ENCODE measurements around the gene C1QTNF2.

C1QTNF2 gene

DNA sequence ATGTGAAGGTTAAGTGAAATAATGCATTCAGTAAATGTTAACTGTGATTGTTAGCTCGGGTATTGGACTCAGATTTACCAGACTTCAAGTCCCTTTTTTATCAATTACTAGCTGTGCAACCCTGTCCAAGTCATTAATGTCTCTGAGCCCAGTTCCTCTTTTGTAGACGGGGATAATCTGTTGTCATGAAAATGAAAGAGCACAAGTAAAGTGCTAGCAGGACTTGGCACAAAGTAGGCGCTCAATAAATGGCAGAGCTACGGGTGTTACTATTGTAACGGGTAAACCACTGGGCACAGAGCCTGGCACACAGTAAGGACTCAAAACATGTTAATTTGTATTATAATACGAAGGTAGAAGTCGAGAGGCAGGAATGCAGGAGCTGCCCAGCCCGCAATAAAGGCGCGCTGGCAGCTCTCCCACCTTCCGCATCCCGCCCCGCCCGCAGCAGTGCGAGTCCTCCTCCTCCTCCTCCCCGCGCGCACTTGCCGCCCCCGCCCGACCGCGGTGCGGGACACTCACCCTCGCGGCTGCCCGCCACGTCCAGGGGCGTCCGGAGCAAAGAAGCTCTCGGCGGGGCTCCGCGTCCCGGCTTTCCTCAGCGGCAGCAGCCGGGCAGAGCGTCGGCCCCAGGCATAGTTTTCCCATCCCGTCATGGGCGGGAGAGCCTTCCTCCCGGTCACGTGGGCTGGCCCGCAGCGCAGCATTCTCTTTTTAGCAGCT lies at the start of gene C1QTNF2:
Gene C1QTNF2 (minus strand): TSS at position 637 of the 723 bp plus-strand sequence. CDS start 15,615 bp downstream, outside the sequence.
- DNase-seq: peak in 23 of 51 donors; percentile 3 to 58 (median 23)

- no peak for DNase-seq
These were observed 49.8 kb upstream of the C1QTNF2 start for GRCh38 chr5:160420331-160420610.

GRCh38 chr5:160419458-160420330 lies 49.3 kb upstream of the C1QTNF2 start:
- peak in 1 of 51 donors; percentile 10 for DNase-seq

DNA sequence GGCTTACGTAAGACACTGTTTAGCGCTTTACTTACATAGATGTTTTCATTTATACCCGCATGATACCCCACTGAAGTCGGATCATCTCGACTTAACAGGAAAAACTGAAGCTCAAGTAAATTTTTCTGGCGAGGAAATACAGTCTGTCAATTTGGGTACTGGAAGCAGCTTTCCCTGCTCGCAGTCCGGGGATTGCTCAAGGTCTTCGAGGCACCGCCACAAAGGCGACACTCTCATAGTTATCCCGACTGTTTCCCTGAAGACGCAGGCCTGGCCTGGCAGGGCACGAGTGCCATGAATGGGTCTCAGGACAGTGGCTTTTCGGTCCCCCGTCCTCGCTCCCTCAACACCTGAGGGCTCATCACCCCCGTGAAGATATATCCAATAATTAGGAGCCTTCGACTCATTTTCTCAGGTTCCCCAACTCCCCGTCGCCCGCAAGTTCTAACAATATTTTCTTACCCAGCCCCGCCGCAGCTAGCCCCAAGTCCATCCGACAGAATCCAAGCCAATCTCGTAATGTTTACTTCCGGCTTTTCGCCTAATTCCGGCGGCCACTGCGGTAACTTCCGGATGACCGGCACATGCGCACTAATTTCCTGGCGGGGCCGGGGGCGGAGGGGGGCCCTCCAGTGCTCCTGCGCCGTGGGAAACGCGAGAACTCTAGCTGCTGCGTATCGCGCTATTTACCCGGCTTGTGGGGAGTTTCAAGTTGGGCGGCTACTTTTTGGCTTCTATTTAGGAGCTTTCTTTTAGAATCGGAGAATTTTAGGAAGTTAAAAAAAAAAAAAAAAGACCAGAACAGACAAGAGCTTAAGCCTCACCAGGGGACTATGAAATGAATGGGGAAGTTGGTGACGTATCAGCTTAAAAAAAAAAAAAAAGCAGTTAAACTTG lies 48.4 kb upstream of the C1QTNF2 start, which contains the start of gene SLU7:
Gene SLU7 (minus strand): TSS at position 521 of the 897 bp plus-strand sequence. CDS start 3,787 bp downstream, outside the sequence.
- DNase-seq: peak; percentile 34 to 95 (median 82)

DNA sequence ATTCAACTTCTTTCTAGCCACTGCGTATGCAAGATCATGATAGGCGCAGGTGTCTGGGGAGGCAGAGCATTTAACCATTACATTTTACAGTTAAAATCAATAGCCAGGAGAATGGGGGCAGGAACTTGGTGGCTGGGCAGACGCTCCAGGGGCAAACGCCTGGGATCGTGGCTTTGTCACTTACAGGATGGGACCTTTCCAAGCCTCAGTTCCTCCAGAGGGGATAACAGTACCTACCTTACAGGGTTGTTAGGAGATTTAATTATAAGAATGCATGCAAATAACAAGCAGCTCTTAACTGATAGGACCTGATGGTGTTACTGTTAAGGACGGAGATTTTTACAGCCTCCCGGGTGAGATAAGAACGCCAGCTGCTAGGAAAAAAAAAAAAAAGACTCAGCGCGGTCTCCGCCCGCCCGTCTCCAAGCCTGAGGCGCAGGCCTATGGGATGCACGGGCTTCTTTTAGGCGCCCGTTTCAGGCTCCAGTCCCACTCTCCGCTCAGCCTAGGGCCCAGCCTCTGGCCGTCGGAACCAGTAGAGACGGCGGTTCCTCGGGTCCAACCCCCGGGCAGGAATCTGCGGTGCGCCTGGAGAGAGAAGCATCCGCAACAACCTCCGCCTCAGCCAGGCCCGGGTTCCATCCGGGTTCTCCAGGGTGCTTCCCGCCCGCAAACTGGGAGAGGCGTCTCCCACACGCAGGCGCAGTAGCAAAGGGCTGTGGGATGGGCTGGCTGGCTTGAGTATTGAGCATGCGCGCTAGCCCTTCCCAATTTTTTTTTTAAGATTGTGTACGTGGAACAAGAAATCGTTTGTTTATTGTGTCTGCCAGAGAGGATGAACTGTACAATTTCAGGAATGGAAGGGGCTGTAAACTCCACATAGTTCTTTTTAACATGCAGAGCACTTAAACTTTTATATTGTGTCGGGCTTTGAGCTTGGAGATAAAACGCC lies 29.3 kb upstream of the C1QTNF2 start, which contains the start of gene FAM200C:
Gene FAM200C (minus strand): TSS at position 653 of the 952 bp plus-strand sequence. CDS start 4,564 bp downstream, outside the sequence.
- peak; percentile 56 to 97 (median 85) for DNase-seq

- DNase-seq: no peak
These were observed 28.4 kb upstream of the C1QTNF2 start for GRCh38 chr5:160398806-160399205.

GRCh38 chr5:160397492-160397891 lies 27.1 kb upstream of the C1QTNF2 start:
- DNase-seq: no peak

GRCh38 chr5:160395111-160395510 lies 24.7 kb upstream of the C1QTNF2 start:
- no peak for DNase-seq

- no peak for DNase-seq
These were observed 20.6 kb upstream of the C1QTNF2 start for GRCh38 chr5:160390787-160391696.

- DNase-seq: no peak
These were observed 17.0 kb upstream of the C1QTNF2 start for GRCh38 chr5:160387445-160387844.

DNA sequence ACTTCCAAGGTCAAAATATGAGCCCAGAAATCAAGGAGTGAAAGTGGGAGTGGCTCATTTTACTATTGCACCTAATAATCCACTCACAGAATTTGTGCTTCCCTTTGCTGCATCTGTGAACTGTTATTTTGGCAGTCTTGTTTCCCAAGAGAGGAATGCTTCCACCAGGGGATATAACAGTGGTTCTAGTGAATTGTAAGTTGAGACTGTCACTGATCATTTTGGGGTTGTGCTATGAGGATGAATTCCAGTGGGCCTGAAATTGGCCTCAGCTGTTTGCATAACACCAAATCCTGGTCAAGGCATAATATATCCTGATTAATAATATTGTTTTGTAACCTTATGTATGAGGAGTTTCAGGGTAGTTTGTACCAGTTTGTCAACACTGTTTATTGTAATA lies 15.1 kb upstream of the C1QTNF2 start:
- DNase-seq: no peak

GRCh38 chr5:160384681-160385080 lies 14.3 kb upstream of the C1QTNF2 start:
- DNase-seq: no peak

DNA sequence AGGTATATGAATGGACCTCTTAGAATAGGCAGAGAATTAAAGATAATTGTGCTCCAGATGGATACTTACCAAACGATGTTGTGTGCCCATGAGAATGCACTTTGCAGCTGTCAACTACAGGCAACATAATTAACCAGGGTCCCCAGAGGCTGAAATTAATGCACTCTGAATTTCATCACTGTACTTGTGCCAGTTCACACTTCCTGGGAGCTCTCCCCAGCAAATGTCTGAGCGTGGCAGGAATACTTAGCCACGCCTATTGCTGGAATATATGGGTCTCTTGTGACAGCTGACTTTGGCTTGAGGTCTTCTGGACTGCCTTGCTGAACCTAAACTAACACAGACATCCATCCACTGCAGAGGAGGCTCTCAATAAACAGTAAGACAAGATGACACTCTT lies 11.9 kb upstream of the C1QTNF2 start:
- no peak for DNase-seq

GRCh38 chr5:160380041-160380440 lies 9.6 kb upstream of the C1QTNF2 start:
- no peak for DNase-seq

DNA sequence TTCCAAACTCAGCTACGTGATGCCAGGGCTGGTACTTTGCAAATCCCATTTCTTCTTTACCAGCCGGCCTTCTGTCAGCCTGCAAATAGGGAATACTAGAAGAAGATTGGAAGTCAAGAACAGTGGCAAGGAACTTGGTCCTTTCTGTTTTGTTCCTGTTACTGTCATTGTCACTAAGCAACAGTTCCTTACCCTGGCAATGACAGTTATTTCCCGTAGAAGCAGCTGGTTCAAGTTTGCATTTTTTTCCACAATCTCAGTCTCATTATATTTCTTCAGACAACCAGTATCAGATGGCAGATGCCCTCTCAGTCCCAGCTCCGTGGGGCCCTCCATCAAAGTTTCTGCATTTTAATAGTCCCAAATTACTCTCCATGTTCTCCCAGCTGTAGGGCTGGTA lies 9.1 kb upstream of the C1QTNF2 start:
- DNase-seq: no peak

GRCh38 chr5:160378330-160378729 lies 7.9 kb upstream of the C1QTNF2 start:
- DNase-seq: no peak

DNA sequence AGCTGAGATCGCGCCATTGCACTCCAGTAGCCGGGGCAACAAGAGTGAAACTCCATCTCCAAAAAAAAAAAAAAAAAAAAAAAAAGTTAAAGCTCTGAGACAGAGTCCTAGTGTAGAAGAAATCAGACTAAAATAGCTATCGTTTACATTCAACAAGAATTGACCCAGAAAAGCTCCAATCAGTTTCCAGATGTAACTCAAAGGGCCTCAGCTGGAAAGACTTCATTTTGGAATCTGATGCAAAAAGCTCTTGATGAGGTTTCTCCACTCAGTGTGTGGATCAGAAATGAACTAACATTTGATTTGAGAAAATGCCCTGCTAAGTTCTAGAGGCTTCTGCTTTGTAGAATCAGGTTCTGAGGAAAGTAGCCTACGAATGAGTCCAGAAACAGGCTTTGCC lies 7.2 kb upstream of the C1QTNF2 start:
- no peak for DNase-seq

GRCh38 chr5:160376416-160376815 lies 6.0 kb upstream of the C1QTNF2 start:
- DNase-seq: no peak

GRCh38 chr5:160375701-160376100 lies 5.3 kb upstream of the C1QTNF2 start:
- no peak for DNase-seq
